ENCODE measurements around the gene KCTD19.

DNA sequence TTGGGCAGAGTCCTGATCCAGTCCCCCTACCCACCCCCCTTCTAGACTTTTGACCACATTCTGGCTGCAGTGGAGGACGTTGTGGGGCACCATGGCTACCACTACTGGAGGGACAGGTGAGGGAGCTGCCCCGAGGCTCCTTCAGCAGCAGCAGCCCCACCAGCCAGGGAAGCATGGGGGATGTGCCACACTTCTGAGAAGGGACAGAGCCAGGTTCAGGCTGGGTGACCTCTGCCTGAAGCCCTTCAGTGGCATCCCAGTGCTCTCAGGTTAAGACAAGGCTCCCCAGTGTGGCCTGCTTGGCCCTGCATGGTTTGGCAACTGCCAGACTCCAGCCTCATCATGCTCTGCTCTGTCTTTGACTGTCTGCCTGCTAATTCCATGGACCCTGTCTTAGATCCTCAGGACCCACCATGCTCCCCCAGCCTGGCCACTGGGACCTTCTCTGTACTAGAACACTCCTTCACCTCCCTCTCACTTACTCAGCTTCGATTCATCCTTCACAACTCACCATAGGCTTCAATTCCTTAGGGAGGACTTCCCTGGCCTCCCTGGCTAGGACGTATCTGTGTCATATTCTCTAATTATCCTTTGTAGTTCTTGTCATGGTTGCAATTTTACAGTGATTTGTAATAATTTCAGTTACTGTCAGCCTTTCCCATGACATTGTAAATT, 68.9 kb downstream of the KCTD19 start:
- no peak for TF ChIP-seq TAF1 (IDR thresholded peaks at IDR 0.05; ENCODE audit: borderline replicate concordance, insufficient read depth, low read length)
- TF ChIP-seq POLR2AphosphoS5 (IDR thresholded peaks at IDR 0.05; ENCODE audit: low read depth, low read length) = no peak
- TF ChIP-seq SIN3A (IDR thresholded peaks at IDR 0.05; ENCODE audit: borderline replicate concordance, insufficient read depth, low read length) = no peak
- TF ChIP-seq, protein P1, sequence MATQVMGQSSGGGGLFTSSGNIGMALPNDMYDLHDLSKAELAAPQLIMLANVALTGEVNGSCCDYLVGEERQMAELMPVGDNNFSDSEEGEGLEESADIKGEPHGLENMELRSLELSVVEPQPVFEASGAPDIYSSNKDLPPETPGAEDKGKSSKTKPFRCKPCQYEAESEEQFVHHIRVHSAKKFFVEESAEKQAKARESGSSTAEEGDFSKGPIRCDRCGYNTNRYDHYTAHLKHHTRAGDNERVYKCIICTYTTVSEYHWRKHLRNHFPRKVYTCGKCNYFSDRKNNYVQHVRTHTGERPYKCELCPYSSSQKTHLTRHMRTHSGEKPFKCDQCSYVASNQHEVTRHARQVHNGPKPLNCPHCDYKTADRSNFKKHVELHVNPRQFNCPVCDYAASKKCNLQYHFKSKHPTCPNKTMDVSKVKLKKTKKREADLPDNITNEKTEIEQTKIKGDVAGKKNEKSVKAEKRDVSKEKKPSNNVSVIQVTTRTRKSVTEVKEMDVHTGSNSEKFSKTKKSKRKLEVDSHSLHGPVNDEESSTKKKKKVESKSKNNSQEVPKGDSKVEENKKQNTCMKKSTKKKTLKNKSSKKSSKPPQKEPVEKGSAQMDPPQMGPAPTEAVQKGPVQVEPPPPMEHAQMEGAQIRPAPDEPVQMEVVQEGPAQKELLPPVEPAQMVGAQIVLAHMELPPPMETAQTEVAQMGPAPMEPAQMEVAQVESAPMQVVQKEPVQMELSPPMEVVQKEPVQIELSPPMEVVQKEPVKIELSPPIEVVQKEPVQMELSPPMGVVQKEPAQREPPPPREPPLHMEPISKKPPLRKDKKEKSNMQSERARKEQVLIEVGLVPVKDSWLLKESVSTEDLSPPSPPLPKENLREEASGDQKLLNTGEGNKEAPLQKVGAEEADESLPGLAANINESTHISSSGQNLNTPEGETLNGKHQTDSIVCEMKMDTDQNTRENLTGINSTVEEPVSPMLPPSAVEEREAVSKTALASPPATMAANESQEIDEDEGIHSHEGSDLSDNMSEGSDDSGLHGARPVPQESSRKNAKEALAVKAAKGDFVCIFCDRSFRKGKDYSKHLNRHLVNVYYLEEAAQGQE (IDR thresholded peaks at IDR 0.05; ENCODE audit: insufficient read depth in 1 of 2, low read depth in 2 of 2, low read length in 2 of 2) = no peak
- no peak for TF ChIP-seq FOXP2 (optimal IDR thresholded peaks at IDR 0.05; ENCODE audit: borderline replicate concordance, extremely low read depth, extremely low read length, insufficient read depth)
